ENCODE results near the gene SLC39A5.

- no peak for TF ChIP-seq CTCF (IDR thresholded peaks at IDR 0.05)
- no peak for TF ChIP-seq POLR2A (IDR thresholded peaks at IDR 0.05)
These were observed 31.8 kb downstream of the SLC39A5 start for GRCh38 chr12:56261503-56262232.

All from breast epithelium (tissue), 3 donors.